ENCODE measurements around the gene P2RX1. TPM values are rescaled to one million over a fixed set of nuclear protein-coding genes. Genes with fewer than 3 reads are reported as not detected.

P2RX1 gene
- polyA plus RNA-seq, 2 of the 4 experiments (the other 2 are of a cell fraction): 0.05 to 0.13 TPM

DNA sequence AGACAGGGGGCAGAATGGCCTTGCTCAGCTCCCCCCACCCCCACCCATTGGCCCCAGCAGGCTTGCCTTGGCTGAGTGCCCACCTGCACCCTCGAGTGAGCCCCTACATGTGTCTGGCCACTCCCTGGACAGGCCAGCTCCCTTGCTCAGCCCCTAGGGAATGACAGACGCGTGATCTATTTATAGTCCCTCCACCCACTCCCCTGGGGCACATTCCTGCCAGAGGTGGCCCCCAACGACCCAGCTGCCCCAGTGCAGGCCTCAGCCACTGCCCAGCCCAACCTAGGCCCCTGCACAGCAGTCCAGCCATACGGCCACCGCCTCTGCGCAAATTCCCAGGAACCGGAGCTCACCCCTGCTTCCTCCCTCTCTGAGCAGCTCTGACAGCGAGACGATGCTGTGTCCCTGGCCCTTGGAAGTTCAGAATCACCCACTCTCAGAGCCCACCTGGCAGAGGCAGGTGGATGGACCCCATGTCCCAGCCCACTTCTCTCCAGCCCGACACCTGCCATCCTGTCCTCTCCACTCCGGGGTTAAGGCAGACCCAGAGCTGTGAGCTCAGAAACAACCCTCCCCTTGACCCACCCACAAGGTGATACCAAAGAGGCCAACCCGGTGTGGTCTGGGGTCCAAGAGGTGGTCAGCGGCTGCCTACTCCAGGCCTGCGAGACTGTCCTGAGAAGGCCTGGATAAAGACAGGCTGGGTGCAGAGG lies 11.5 kb upstream of the P2RX1 start:
- no peak overlapping the region for H3K4me2 ChIP-seq
- no peak overlapping the region for H3K4me3 ChIP-seq
- ChIA-PET POLR2A (no interaction called here), CTCF (interaction anchor here (1.1 to 8.4 kb wide), 5 partner anchors 11 to 193 kb away, joined by 4 to 86 read pairs (median 5); partner anchors contain the start of gene P2RX1)
- FAIRE-seq: no peak
- no peak for DNase-seq (ENCODE audit: low read depth in 1 of 2, low spot score in 1 of 2)
- H3K4me1 ChIP-seq: no peaks in the 10 kb centered on the region
- no peak overlapping the region for H3K27ac ChIP-seq
- TF ChIP-seq MYC (IDR thresholded peaks at IDR 0.05; ENCODE audit: borderline replicate concordance, low read length) (no peak), SREBF2 (IDR thresholded peaks at IDR 0.05) (no peak), TFCP2L1 (CRISPR knock-in tag; IDR thresholded peaks at IDR 0.05) (no peak), FOSB (CRISPR knock-in tag; IDR thresholded peaks at IDR 0.05) (no peak), KDM1A (IDR thresholded peaks at IDR 0.05; ENCODE audit: low read depth) (no peak), ZC3H11A (IDR thresholded peaks at IDR 0.05) (no peak), TP53 (CRISPR knock-in tag; IDR thresholded peaks at IDR 0.05) (no peak)
- TF ChIP-seq, protein P1, sequence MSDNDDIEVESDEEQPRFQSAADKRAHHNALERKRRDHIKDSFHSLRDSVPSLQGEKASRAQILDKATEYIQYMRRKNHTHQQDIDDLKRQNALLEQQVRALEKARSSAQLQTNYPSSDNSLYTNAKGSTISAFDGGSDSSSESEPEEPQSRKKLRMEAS (IDR thresholded peaks at IDR 0.05): no peak
- TF ChIP-seq, protein P2, sequence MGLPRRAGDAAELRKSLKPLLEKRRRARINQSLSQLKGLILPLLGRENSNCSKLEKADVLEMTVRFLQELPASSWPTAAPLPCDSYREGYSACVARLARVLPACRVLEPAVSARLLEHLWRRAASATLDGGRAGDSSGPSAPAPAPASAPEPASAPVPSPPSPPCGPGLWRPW (IDR thresholded peaks at IDR 0.05): no peak
- TF ChIP-seq, protein P3, sequence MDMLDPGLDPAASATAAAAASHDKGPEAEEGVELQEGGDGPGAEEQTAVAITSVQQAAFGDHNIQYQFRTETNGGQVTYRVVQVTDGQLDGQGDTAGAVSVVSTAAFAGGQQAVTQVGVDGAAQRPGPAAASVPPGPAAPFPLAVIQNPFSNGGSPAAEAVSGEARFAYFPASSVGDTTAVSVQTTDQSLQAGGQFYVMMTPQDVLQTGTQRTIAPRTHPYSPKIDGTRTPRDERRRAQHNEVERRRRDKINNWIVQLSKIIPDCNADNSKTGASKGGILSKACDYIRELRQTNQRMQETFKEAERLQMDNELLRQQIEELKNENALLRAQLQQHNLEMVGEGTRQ (IDR thresholded peaks at IDR 0.05): no peak
- ATAC-seq: no peak
- WGBS (ENCODE audit: missing lambda C conversion rate): 76% methylated on average over 13 of the region's 15 CpGs
- H3K9me3 ChIP-seq: no peaks in the 10 kb centered on the region

DNA sequence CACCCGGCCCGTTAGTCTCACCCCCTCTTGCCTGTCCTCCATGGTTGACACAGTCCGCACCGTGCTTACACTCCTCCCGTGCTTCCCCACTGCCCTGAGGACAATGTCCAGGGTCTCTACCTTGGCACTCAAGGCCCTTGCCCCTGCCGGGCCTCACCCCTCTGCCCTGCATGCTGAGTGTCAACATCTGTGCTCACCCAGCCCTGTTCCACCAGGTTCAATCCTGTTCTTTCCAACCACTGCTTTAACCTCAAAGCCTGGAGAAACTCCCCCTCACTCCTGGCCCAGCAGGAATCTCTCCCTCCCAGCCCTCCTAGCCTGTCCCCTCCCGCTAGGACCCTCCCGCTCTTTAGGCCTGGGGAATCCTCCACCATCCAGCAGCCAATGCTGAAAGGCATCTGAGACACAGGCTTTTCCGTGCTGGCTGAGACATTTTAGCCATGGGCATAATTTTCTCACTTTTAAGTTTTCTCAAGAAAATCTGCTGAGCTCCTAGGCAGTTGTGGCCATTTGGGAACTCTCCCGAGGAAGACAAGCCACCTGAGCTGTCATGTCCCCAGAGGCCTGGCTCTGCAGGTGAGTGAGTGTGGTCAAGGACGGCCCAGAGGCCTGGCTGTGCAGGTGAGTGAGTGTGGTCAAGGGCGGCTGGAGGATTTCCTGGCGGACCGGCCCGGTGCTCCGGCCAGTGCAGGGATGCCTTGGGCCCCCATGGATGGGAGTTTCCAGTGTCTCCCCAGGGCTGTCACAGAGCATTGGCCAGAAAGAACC lies 10.8 kb upstream of the P2RX1 start:
- Histone ChIP-seq H3K27ac (no peak overlapping the region), H3K4me2 (no peak overlapping the region), H3K4me1 (no peaks in the 10 kb centered on the region), H3K4me3 (no peak overlapping the region), H3K9me3 (no peaks in the 10 kb centered on the region)
- POLR2A ChIA-PET: no interaction called here
- CTCF ChIA-PET: interaction anchor here (1.1 to 8.4 kb wide), 5 partner anchors 7 to 193 kb away, joined by 4 to 86 read pairs (median 5); no protein-coding TSS in a partner anchor
- FAIRE-seq: no peak
- DNase-seq (ENCODE audit: low read depth in 1 of 2, low spot score in 1 of 2): no peak
- TF ChIP-seq HDAC2 (IDR thresholded peaks at IDR 0.05): no peak
- WGBS (ENCODE audit: missing lambda C conversion rate): 84% methylated on average over 16 of the region's 16 CpGs
- ATAC-seq: peak in 1 of 2 experiments; percentile 11; a peak in 1 of 6 replicates

DNA sequence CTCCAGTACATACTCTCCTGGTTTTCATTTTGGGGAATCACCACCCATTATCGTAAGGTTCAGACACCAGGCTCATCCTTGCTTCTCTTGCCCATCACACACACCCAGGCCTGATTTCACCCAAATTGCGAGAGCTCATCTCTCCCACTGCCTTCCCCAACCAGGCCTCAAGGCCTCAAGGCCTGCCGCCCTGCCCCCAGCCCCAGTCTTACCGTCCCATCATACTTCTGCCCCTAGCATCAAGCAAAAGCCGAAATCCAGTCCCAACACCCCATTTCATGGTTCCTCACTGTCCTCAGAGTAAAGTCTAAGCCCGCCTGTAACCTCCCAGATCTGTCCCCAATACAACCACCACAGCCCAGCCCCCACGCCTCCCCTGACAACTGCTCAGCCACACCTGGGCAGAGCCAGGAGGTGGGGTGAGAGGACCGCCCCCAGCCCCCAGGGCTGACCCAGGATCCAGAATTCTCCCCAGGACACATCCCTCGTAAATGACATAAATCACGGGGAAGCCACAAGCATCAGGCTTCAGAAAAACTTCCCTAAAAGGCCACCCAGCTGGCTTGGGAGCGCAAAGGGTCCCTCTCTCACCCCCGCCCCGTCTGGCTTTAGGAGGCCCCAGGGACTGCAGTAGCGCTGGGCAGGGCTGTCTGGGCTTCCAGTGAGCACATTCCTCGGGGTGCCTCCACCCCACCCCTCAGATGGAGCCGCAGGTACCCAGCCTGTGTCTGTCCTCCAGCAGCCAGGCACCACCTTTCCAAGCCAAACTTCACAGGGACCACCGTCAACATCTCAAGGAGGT lies 9.6 kb upstream of the P2RX1 start:
- H3K4me1 ChIP-seq: no peaks in the 10 kb centered on the region
- no peak overlapping the region for H3K4me3 ChIP-seq
- H3K27ac ChIP-seq: no peak overlapping the region
- FAIRE-seq (no peak), ATAC-seq (no peak), DNase-seq (ENCODE audit: low read depth in 1 of 2, low spot score in 1 of 2) (no peak)
- no peaks in the 10 kb centered on the region for H3K9me3 ChIP-seq
- POLR2A ChIA-PET: no interaction called here
- WGBS (ENCODE audit: missing lambda C conversion rate): 81% methylated on average over 16 of the region's 17 CpGs
- CTCF ChIA-PET: interaction anchor here (0.7 to 8.4 kb wide), 4 partner anchors 9 to 79 kb away, joined by 3 to 86 read pairs (median 5); no protein-coding TSS in a partner anchor
- TF ChIP-seq, protein P1 (IDR thresholded peaks at IDR 0.05): no peak
- TF ChIP-seq MYC (IDR thresholded peaks at IDR 0.05; ENCODE audit: borderline replicate concordance, low read length) (no peak), HOXB13 (CRISPR knock-in tag; IDR thresholded peaks at IDR 0.05; ENCODE audit: low read depth) (no peak), ZFP36 (IDR thresholded peaks at IDR 0.05; ENCODE audit: borderline replicate concordance, partially characterized antibody) (no peak), EHMT2 (IDR thresholded peaks at IDR 0.05; ENCODE audit: low read depth) (no peak), ESRRA (IDR thresholded peaks at IDR 0.05; ENCODE audit: borderline replicate concordance, low read length) (no peak), FOXS1 (CRISPR knock-in tag; IDR thresholded peaks at IDR 0.05) (no peak), CBX8 (IDR thresholded peaks at IDR 0.05) (no peak), NPAS2 (CRISPR knock-in tag; IDR thresholded peaks at IDR 0.05; ENCODE audit: borderline replicate concordance) (no peak)
- TF ChIP-seq, protein P4, sequence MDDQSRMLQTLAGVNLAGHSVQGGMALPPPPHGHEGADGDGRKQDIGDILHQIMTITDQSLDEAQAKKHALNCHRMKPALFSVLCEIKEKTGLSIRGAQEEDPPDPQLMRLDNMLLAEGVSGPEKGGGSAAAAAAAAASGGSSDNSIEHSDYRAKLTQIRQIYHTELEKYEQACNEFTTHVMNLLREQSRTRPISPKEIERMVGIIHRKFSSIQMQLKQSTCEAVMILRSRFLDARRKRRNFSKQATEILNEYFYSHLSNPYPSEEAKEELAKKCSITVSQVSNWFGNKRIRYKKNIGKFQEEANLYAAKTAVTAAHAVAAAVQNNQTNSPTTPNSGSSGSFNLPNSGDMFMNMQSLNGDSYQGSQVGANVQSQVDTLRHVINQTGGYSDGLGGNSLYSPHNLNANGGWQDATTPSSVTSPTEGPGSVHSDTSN (IDR thresholded peaks at IDR 0.05): no peak
- TF ChIP-seq, protein P5, sequence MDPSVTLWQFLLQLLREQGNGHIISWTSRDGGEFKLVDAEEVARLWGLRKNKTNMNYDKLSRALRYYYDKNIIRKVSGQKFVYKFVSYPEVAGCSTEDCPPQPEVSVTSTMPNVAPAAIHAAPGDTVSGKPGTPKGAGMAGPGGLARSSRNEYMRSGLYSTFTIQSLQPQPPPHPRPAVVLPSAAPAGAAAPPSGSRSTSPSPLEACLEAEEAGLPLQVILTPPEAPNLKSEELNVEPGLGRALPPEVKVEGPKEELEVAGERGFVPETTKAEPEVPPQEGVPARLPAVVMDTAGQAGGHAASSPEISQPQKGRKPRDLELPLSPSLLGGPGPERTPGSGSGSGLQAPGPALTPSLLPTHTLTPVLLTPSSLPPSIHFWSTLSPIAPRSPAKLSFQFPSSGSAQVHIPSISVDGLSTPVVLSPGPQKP (IDR thresholded peaks at IDR 0.05; ENCODE audit: low read depth, low read length): no peak
- TF ChIP-seq, protein P6, sequence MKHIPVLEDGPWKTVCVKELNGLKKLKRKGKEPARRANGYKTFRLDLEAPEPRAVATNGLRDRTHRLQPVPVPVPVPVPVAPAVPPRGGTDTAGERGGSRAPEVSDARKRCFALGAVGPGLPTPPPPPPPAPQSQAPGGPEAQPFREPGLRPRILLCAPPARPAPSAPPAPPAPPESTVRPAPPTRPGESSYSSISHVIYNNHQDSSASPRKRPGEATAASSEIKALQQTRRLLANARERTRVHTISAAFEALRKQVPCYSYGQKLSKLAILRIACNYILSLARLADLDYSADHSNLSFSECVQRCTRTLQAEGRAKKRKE (CRISPR knock-in tag; IDR thresholded peaks at IDR 0.05; ENCODE audit: low read depth): no peak
- no peak overlapping the region for H3K4me2 ChIP-seq
